HG02938 (cell line): ENCODE results near the gene IFT57.

ENCODE experiments used
- ATAC-seq: cut with Tn5 transposase; IDR thresholded peaks from one replicate; pipeline ENCODE4 v1.9.1; 2021; ENCODE audit warnings: mild to moderate bottlenecking, moderate library complexity; ENCODE audit not compliant: unreplicated experiment

The IFT57 gene

GRCh38 chr3:108219336-108219735 lies 2.9 kb downstream of the IFT57 start:
- ATAC-seq = no peak

GRCh38 chr3:108218811-108219210 lies 3.4 kb downstream of the IFT57 start:
- no peak for ATAC-seq

GRCh38 chr3:108215871-108216270 lies 6.4 kb downstream of the IFT57 start:
- no peak for ATAC-seq

GRCh38 chr3:108209579-108209978 lies 12.6 kb downstream of the IFT57 start:
- peak; percentile 44 for ATAC-seq

GRCh38 chr3:108208831-108209230 lies 13.4 kb downstream of the IFT57 start:
- peak; percentile 94 for ATAC-seq

GRCh38 chr3:108202834-108203233 lies 19.4 kb downstream of the IFT57 start:
- ATAC-seq = no peak

- peak; percentile 78 for ATAC-seq
These were observed 20.1 kb downstream of the IFT57 start for GRCh38 chr3:108202080-108202479.

- no peak for ATAC-seq
These were observed 21.0 kb downstream of the IFT57 start for GRCh38 chr3:108201258-108201657.

- no peak for ATAC-seq
These were observed 21.6 kb downstream of the IFT57 start for GRCh38 chr3:108200578-108200977.

GRCh38 chr3:108200024-108200423 lies 22.2 kb downstream of the IFT57 start:
- no peak for ATAC-seq

GRCh38 chr3:108191394-108191793 lies 30.8 kb downstream of the IFT57 start:
- no peak for ATAC-seq

- no peak for ATAC-seq
These were observed 31.9 kb downstream of the IFT57 start for GRCh38 chr3:108190346-108190745.

- ATAC-seq = no peak
These were observed 32.8 kb downstream of the IFT57 start for GRCh38 chr3:108189440-108189839.

- no peak for ATAC-seq
These were observed 36.7 kb downstream of the IFT57 start for GRCh38 chr3:108185536-108185935.

- ATAC-seq = no peak
These were observed 37.4 kb downstream of the IFT57 start for GRCh38 chr3:108184824-108185223.

- ATAC-seq = no peak
These were observed 38.3 kb downstream of the IFT57 start for GRCh38 chr3:108183971-108184370.

GRCh38 chr3:108183181-108183580 lies 39.0 kb downstream of the IFT57 start:
- ATAC-seq = no peak

GRCh38 chr3:108182339-108182738 lies 39.9 kb downstream of the IFT57 start:
- ATAC-seq = no peak

GRCh38 chr3:108181172-108181571 lies 41.1 kb downstream of the IFT57 start:
- no peak for ATAC-seq

- no peak for ATAC-seq
These were observed 42.0 kb downstream of the IFT57 start for GRCh38 chr3:108180194-108180593.

GRCh38 chr3:108178676-108179075 lies 43.5 kb downstream of the IFT57 start:
- no peak for ATAC-seq

- no peak for ATAC-seq
These were observed 44.7 kb downstream of the IFT57 start for GRCh38 chr3:108177536-108177935.

- ATAC-seq = no peak
These were observed 46.9 kb downstream of the IFT57 start for GRCh38 chr3:108175352-108175751.

GRCh38 chr3:108171106-108171505 lies 51.1 kb downstream of the IFT57 start:
- ATAC-seq = no peak
